ENCODE results near the gene ANP32E. TPM values are rescaled to one million over a fixed set of nuclear protein-coding genes. Genes with fewer than 3 reads are reported as not detected.
A peak's percentile ranks its signal among the peaks of the same experiment; 100 is the strongest.

The ANP32E gene
- total and polyA plus RNA-seq, 2 of the 8 experiments (the other 6 are each of a cell fraction or from before 2014, with no cell fraction given): 20.7 to 123 TPM

- TF ChIP-seq SP2 (IDR thresholded peaks at IDR 0.05; ENCODE audit: low read length): no peak
- no peak for TF ChIP-seq JUN (IDR thresholded peaks at IDR 0.05; ENCODE audit: low read depth, low read length)
- TF ChIP-seq CTCF (IDR thresholded peaks at IDR 0.05; ENCODE audit: control extremely low read depth in 1 of 3, insufficient read depth in 1 of 3, low read depth in 1 of 3, low read length in 3 of 3): no peak
- TF ChIP-seq TEAD4 (IDR thresholded peaks at IDR 0.05; ENCODE audit: low read depth, low read length): no peak
- peak; percentile 76 for TF ChIP-seq CHD2 (IDR thresholded peaks at IDR 0.05; ENCODE audit: low read length)
- TF ChIP-seq EZH2 (IDR thresholded peaks at IDR 0.05; ENCODE audit: low read depth, low read length, severe bottlenecking): no peak
- TF ChIP-seq ZNF274 (IDR thresholded peaks at IDR 0.05; ENCODE audit: borderline replicate concordance, extremely low read depth, low read length): no peak
- no peak for TF ChIP-seq ATF3 (IDR thresholded peaks at IDR 0.05; ENCODE audit: insufficient read depth, low read depth, low read length)
- no peak for TF ChIP-seq SIRT6 (IDR thresholded peaks at IDR 0.05; ENCODE audit: low read length)
- TF ChIP-seq SRF (IDR thresholded peaks at IDR 0.05; ENCODE audit: low read depth, low read length): no peak
- no peak for TF ChIP-seq RAD21 (IDR thresholded peaks at IDR 0.05 in 1 of 2, conservative IDR thresholded peaks at IDR 0.05 in 1 of 2; ENCODE audit: low read depth in 2 of 2, low read length in 2 of 2)
- no peak for TF ChIP-seq RXRA (IDR thresholded peaks at IDR 0.05; ENCODE audit: insufficient read depth, low read depth, low read length)
- TF ChIP-seq KDM4A (IDR thresholded peaks at IDR 0.05; ENCODE audit: low read depth, low read length, severe bottlenecking): no peak
- no peak for TF ChIP-seq CBX5 (IDR thresholded peaks at IDR 0.05; ENCODE audit: low read depth, low read length)
- peak; percentile 57 for TF ChIP-seq E2F6 (IDR thresholded peaks at IDR 0.05)
- TF ChIP-seq TCF12 (IDR thresholded peaks at IDR 0.05; ENCODE audit: low read depth, low read length): no peak
These were observed 1.2 kb downstream of the ANP32E start (continued) for GRCh38 chr1:150234566-150235293.

All from H1 (cell line).